PC-3 (cell line): ENCODE results near the gene CD69. TPM values are rescaled to one million over a fixed set of nuclear protein-coding genes. Genes with fewer than 3 reads are reported as not detected.

Source experiments
- ATAC-seq: fragments of 200-7000 bp; cut with Tn5 transposase; 2 replicates; pipeline ENCODE4 v1.9.1; 2020; ENCODE audit warnings: mild to moderate bottlenecking, moderate library complexity
- BruUV-seq: library from RNA; stranded (reverse); fragments of 400-500 nt; replicated peaks from 2 replicates; lab custom pipeline; 2021; lab: Mats Ljungman, UMichigan
- CTCF ChIA-PET: fragments of 300-600 bp; sonication (Branson Sonifier 250); formaldehyde crosslinking; loops from one replicate; lab custom pipeline; 2022; ENCODE audit warnings: antibody characterized with exemption; lab: Charles Lee
- POLR2A ChIA-PET: fragments of 300-600 bp; sonication (Branson Sonifier 250); formaldehyde crosslinking; loops from one replicate; lab custom pipeline; 2022; ENCODE audit warnings: antibody characterized with exemption; ENCODE audit not compliant: unreplicated experiment; lab: Charles Lee
- DNase-seq: peaks from one replicate; pipeline ENCODE4 v3.0.0-alpha.2; 2015
- H2AFZ ChIP-seq: fragments of 300-600 bp; sonication (generic); 2 replicates; pipeline ENCODE4 v1.6.0; 2016; ENCODE audit warnings: antibody characterized with exemption, low read length
- H3F3A ChIP-seq: fragments of 300-600 bp; sonication (generic); one replicate; pipeline ENCODE4 v1.6.0; 2017; ENCODE audit warnings: antibody characterized with exemption, low read length, control low read depth, mild to moderate bottlenecking; ENCODE audit not compliant: unreplicated experiment
- H3K27ac ChIP-seq: fragments of 300-600 bp; sonication (generic); 2 replicates; pipeline ENCODE4 v1.5.1; 2016; ENCODE audit warnings: mild to moderate bottlenecking, low read length
- H3K27me3 ChIP-seq: fragments of 300-600 bp; sonication (generic); 2 replicates; pipeline ENCODE4 v1.6.1; 2016; ENCODE audit warnings: low read length, mixed read lengths
- H3K36me3 ChIP-seq: fragments of 300-600 bp; sonication (generic); 2 replicates; pipeline ENCODE4 v1.6.1; 2016; ENCODE audit warnings: low read depth, mixed run types, low read length, mixed read lengths
- H3K4me1 ChIP-seq: fragments of 300-600 bp; sonication (generic); 2 replicates; pipeline ENCODE4 v1.5.1; 2016; ENCODE audit warnings: low read length; ENCODE audit not compliant: insufficient read depth
- H3K4me2 ChIP-seq: fragments of 300-600 bp; sonication (generic); 2 replicates; pipeline ENCODE4 v1.6.0; 2016; ENCODE audit warnings: low read length
- H3K4me3 ChIP-seq: fragments of 300-600 bp; sonication (generic); 2 replicates; pipeline ENCODE4 v1.5.1; 2016; ENCODE audit warnings: mild to moderate bottlenecking, low read length, mixed read lengths
- H3K79me2 ChIP-seq: fragments of 300-600 bp; sonication (generic); 2 replicates; pipeline ENCODE4 v1.6.1; 2017; ENCODE audit warnings: low read length, mixed read lengths
- H3K9ac ChIP-seq: fragments of 300-600 bp; sonication (generic); 2 replicates; pipeline ENCODE4 v1.6.0; 2016; ENCODE audit warnings: mild to moderate bottlenecking, low read length
- H3K9me2 ChIP-seq: fragments of 300-600 bp; sonication (generic); replicated peaks from 2 replicates; pipeline ENCODE4 v1.6.1; 2016; ENCODE audit warnings: mixed run types, low read length, mixed read lengths
- H3K9me3 ChIP-seq: fragments of 300-600 bp; sonication (generic); 2 replicates; pipeline ENCODE4 v1.6.1; 2016; ENCODE audit warnings: low read length, mixed read lengths
- H4K20me1 ChIP-seq: fragments of 300-600 bp; sonication (generic); 2 replicates; pipeline ENCODE4 v1.6.1; 2016; ENCODE audit warnings: low read length, mixed read lengths
- EZH2 ChIP-seq: fragments of 300-600 bp; sonication (generic); IDR thresholded peaks from one replicate; pipeline ENCODE4 v1.6.1; 2017; ENCODE audit warnings: antibody characterized with exemption, mild to moderate bottlenecking, low read length; ENCODE audit not compliant: unreplicated experiment
- intact Hi-C: fragments of 100-400 bp; cut with micrococcal nuclease; formaldehyde crosslinking; loops from 2 replicates; pipeline ENCODE4 v1.9.0; 2023
- total RNA-seq: library from RNA; depleted of rRNA; stranded (reverse); fragments of >200 nt; gene quantifications from 2 replicates; pipeline ENCODE4 v1.2.3, GENCODE V29; 2014
- TF ChIP-seq, protein P1 (sequence below): fragments of 300-600 bp; sonication (generic); conservative IDR thresholded peaks from 2 replicates; pipeline ENCODE4 v1.5.1; 2017; ENCODE audit warnings: antibody characterized with exemption, low read depth, mild to moderate bottlenecking, low read length

CD69 gene
- total RNA-seq, 1 experiment from 2014 or later = not detected

DNA sequence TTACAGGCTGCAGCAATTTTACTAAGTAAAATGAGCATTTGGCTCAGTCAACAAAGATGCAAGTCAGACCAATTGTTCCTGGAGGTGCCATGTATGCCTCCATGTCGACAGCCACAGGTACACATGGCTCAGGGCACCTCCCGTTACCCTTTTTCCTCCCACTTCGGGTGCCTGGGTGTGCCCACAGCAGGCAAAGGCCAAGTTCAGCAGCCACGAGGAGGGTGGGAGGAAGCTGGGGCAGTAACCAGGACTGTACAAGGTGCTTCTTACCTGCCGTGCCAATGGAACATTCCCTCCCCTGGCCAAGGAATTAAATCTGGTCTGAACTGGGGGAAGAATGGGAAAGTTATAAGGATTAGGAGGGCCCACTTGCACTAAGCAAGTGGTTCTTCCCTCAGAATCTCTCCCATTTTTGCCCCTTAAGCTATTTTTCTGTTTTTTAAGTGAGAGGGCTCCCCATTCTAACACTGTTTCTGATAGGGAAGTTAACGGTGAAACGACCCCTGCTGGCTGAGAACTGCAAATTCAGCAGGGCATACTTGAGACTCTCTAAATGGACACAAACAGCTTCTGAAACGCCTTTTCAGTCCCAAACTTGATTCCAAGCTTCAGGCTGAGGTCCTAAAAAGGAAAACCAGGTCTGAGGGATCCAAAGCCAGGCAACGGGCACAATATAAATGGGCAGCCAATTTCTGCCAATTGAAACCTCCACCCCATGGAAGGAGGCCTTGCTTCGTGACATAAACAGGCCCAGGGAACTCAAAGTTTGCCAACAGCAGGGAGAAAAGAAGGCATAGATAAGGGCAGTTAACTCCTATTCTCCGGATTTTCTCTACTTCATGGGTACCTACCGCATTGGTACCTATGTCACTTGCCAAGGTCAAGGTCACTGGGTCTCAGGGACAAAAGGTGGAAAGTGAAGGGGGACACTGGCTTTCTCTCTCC, 52.6 kb downstream of the CD69 start:
- POLR2A ChIA-PET = no interaction called here
- Histone ChIP-seq H3K9me3 (no peaks in the 10 kb centered on the region), H3K9ac (no peak overlapping the region), H3K27ac (no peak overlapping the region), H3K4me1 (peaks cover 12% of the 10 kb centered on the region), H3K9me2 (no peaks in the 10 kb centered on the region), H3K4me2 (no peak overlapping the region), H3K36me3 (no peaks in the 10 kb centered on the region), H2AFZ (peak overlapping the region; percentile 26; the same call in 1 of the 2 replicates), H3K4me3 (no peak overlapping the region), H3K79me2 (no peaks in the 10 kb centered on the region), H3K27me3 (no peaks in the 10 kb centered on the region), H3F3A (no peaks in the 10 kb centered on the region), H4K20me1 (no peaks in the 10 kb centered on the region)
- CTCF ChIA-PET = interaction anchor here (0.9 kb wide), 1 partner anchor 90 kb away, joined by 3 read pairs; no protein-coding TSS in a partner anchor
- DNase-seq = peak; percentile 61
- no TSS peak for BruUV-seq
- ATAC-seq = peak; percentile 66
- intact Hi-C loops = loop anchor here (1.0 to 5.0 kb wide), 2 partner anchors 61 to 74 kb away; no protein-coding TSS in a partner anchor
- TF ChIP-seq, protein P1, sequence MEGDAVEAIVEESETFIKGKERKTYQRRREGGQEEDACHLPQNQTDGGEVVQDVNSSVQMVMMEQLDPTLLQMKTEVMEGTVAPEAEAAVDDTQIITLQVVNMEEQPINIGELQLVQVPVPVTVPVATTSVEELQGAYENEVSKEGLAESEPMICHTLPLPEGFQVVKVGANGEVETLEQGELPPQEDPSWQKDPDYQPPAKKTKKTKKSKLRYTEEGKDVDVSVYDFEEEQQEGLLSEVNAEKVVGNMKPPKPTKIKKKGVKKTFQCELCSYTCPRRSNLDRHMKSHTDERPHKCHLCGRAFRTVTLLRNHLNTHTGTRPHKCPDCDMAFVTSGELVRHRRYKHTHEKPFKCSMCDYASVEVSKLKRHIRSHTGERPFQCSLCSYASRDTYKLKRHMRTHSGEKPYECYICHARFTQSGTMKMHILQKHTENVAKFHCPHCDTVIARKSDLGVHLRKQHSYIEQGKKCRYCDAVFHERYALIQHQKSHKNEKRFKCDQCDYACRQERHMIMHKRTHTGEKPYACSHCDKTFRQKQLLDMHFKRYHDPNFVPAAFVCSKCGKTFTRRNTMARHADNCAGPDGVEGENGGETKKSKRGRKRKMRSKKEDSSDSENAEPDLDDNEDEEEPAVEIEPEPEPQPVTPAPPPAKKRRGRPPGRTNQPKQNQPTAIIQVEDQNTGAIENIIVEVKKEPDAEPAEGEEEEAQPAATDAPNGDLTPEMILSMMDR = peak; percentile 77
- TF ChIP-seq EZH2 = no peak

DNA sequence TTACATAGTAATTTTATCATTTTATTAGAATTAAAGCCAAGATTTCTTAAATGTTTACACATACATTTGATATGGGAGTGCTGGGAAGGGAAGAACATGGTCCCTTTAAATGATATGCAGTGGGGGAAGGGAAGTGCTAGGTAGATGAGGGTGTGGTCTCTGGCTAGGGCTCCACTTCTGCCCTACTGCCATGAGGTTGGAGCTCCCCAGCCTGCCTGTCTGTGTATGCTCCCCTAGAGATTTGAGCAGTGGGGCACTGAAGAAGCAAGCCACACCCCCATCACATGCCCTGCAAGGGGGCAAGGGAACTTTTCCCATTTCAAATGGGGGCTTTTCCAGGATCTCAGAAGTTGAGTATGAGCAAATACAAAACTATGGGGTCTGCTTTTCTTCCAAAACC, 53.3 kb downstream of the CD69 start:
- Histone ChIP-seq H3K9me2 (no peaks in the 10 kb centered on the region), H3K27ac (no peak overlapping the region), H4K20me1 (no peaks in the 10 kb centered on the region), H3K9me3 (no peaks in the 10 kb centered on the region), H3K4me3 (no peak overlapping the region), H3K27me3 (no peaks in the 10 kb centered on the region), H3K36me3 (no peaks in the 10 kb centered on the region), H3F3A (no peaks in the 10 kb centered on the region), H3K4me2 (no peak overlapping the region), H3K9ac (no peak overlapping the region), H3K79me2 (no peaks in the 10 kb centered on the region), H3K4me1 (peaks cover 12% of the 10 kb centered on the region), H2AFZ (no peak overlapping the region)
- POLR2A ChIA-PET = no interaction called here
- TF ChIP-seq, protein P1 = no peak
- ATAC-seq = no peak
- no peak for DNase-seq
- intact Hi-C loops = loop anchor here (5.0 kb wide), 1 partner anchor 60 kb away; no protein-coding TSS in a partner anchor
- BruUV-seq = no TSS peak
- CTCF ChIA-PET = no interaction called here
